Osteoblast (primary cell): ENCODE results near the gene B3GNT3. TPM values are rescaled to one million over a fixed set of nuclear protein-coding genes. Genes with fewer than 3 reads are reported as not detected.
A peak's percentile ranks its signal among the peaks of the same experiment; 100 is the strongest.

Experiments
- DNase-seq: peaks from one replicate; pipeline ENCODE4 v3.0.0; 2011; ENCODE audit warnings: low spot score, mixed read lengths; ENCODE audit not compliant: insufficient read length; ENCODE audit errors: missing footprints
- H2AFZ ChIP-seq: 2 replicates; pipeline ENCODE4 v1.6.0; 2011; ENCODE audit warnings: mild to moderate bottlenecking, low read length
- H3K27ac ChIP-seq: 2 replicates; pipeline ENCODE4 v1.5.1; 2011; ENCODE audit warnings: mild to moderate bottlenecking, low read depth, low read length, moderate library complexity
- H3K27me3 ChIP-seq: 2 replicates; pipeline ENCODE4 v1.6.0; 2012; ENCODE audit warnings: mild to moderate bottlenecking, control low read depth, inconsistent platforms, low read length, moderate library complexity; ENCODE audit not compliant: insufficient read depth
- H3K36me3 ChIP-seq: 2 replicates; pipeline ENCODE4 v1.5.1; 2011; ENCODE audit warnings: mild to moderate bottlenecking, low read length, control low read depth, moderate library complexity; ENCODE audit not compliant: insufficient read depth
- H3K4me1 ChIP-seq: 2 replicates; pipeline ENCODE4 v1.5.1; 2011; ENCODE audit warnings: mild to moderate bottlenecking, low read length, control low read depth, moderate library complexity; ENCODE audit not compliant: insufficient read depth
- H3K4me2 ChIP-seq: 2 replicates; pipeline ENCODE4 v1.6.0; 2011; ENCODE audit warnings: mild to moderate bottlenecking, low read length; ENCODE audit not compliant: insufficient read depth
- H3K4me3 ChIP-seq: fragments of 200-600 bp; sonication (generic); 3 replicates; pipeline ENCODE4 v1.5.1; 2012; ENCODE audit warnings: mild to moderate bottlenecking, low read length, inconsistent platforms; ENCODE audit not compliant: insufficient read depth
- H3K79me2 ChIP-seq: 2 replicates; pipeline ENCODE4 v1.6.0; 2012; ENCODE audit warnings: mild to moderate bottlenecking, low read length, control low read depth, inconsistent platforms; ENCODE audit not compliant: insufficient read depth
- H3K9me3 ChIP-seq: 2 replicates; pipeline ENCODE4 v1.5.1; 2011; ENCODE audit warnings: low read depth, low read length, control low read depth
- H4K20me1 ChIP-seq: 2 replicates; pipeline ENCODE4 v1.6.0; 2012; ENCODE audit warnings: mild to moderate bottlenecking, low read length, control low read depth; ENCODE audit not compliant: insufficient read depth
- total RNA-seq: library from RNA; depleted of rRNA; stranded (reverse); fragments of >200 nt; gene quantifications from 2 replicates; pipeline ENCODE4 v1.2.3, GENCODE V29; 2012
- TF ChIP-seq, protein P1 (sequence below): IDR thresholded peaks from 2 replicates; pipeline ENCODE4 v1.5.1; 2011; ENCODE audit warnings: mild to moderate bottlenecking, low read depth, low read length, moderate library complexity; ENCODE audit errors: extremely low read depth

The B3GNT3 gene
- total RNA-seq, 1 donor: not detected

DNA sequence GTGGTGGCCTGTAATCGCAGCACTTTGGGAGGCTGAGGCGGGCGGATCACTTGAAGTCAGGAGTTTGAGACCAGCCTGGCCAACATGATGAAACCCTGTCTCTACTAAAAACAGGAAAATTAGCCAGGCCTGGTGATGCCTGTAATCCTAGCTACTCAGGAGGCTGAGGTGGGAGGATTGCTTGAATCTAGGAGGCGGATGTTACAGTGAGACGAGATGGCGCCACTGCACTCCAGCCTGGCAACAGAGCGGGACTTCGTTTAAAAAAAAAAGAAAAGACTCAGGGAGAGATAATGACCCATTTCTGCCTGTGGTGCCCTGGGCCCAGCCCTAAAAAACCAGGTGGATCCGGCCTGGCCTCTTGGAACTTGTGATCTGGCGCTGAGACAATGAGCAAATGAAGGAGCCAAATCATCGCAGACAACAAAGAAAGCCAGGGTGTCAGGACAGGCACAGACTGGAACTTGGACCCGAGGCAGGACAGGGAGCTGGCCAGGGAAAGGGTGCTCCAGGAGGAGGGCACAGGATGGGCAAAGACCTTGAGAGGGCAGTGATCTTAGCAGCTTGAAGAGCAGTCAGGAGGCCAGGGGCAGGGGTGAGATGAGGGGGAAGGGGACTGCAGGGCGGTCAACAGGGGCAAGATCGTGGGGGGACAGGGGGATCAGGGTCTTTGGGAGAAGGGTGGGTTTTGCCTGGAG is 53.8 kb downstream of the B3GNT3 start:
- Histone ChIP-seq H3K9me3 (no peaks in the 10 kb centered on the region), H3K4me1 (peaks cover 9% of the 10 kb centered on the region), H2AFZ (no peak overlapping the region), H3K36me3 (no peaks in the 10 kb centered on the region), H3K4me3 (no peak overlapping the region), H3K79me2 (no peaks in the 10 kb centered on the region), H3K27me3 (no peaks in the 10 kb centered on the region), H4K20me1 (no peaks in the 10 kb centered on the region), H3K27ac (no peak overlapping the region), H3K4me2 (no peak overlapping the region)
- peak; percentile 35 for DNase-seq
- TF ChIP-seq, protein P1, sequence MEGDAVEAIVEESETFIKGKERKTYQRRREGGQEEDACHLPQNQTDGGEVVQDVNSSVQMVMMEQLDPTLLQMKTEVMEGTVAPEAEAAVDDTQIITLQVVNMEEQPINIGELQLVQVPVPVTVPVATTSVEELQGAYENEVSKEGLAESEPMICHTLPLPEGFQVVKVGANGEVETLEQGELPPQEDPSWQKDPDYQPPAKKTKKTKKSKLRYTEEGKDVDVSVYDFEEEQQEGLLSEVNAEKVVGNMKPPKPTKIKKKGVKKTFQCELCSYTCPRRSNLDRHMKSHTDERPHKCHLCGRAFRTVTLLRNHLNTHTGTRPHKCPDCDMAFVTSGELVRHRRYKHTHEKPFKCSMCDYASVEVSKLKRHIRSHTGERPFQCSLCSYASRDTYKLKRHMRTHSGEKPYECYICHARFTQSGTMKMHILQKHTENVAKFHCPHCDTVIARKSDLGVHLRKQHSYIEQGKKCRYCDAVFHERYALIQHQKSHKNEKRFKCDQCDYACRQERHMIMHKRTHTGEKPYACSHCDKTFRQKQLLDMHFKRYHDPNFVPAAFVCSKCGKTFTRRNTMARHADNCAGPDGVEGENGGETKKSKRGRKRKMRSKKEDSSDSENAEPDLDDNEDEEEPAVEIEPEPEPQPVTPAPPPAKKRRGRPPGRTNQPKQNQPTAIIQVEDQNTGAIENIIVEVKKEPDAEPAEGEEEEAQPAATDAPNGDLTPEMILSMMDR: no peak

DNA sequence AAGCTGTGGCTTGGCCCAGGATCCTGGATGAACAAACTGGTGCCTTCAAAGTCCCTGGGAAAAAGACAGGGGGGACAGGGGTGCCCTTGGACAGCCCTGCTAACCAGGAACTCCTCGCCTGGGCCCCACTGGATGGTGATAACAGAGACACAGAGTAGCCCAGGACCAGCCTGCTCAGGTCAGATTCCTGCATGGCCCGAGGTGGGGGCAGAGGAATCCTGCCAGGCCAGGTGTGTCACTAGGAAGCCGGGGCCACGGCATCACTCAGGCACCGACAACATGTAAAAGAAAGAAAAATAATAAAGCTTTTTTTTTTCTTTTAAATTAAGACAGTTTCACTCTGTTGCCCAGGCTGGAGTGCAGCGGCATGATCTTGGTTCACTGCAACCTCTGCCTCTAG is 59.1 kb downstream of the B3GNT3 start:
- no peaks in the 10 kb centered on the region for H3K79me2 ChIP-seq
- no peaks in the 10 kb centered on the region for H3K36me3 ChIP-seq
- H3K9me3 ChIP-seq: no peaks in the 10 kb centered on the region
- TF ChIP-seq, protein P1: no peak
- H3K27ac ChIP-seq: no peak overlapping the region
- no peak overlapping the region for H3K4me3 ChIP-seq
- H2AFZ ChIP-seq: no peak overlapping the region
- no peak overlapping the region for H3K4me2 ChIP-seq
- H3K4me1 ChIP-seq: peaks cover 6% of the 10 kb centered on the region
- H3K27me3 ChIP-seq: no peaks in the 10 kb centered on the region
- DNase-seq: peak; percentile 17
- no peaks in the 10 kb centered on the region for H4K20me1 ChIP-seq

DNA sequence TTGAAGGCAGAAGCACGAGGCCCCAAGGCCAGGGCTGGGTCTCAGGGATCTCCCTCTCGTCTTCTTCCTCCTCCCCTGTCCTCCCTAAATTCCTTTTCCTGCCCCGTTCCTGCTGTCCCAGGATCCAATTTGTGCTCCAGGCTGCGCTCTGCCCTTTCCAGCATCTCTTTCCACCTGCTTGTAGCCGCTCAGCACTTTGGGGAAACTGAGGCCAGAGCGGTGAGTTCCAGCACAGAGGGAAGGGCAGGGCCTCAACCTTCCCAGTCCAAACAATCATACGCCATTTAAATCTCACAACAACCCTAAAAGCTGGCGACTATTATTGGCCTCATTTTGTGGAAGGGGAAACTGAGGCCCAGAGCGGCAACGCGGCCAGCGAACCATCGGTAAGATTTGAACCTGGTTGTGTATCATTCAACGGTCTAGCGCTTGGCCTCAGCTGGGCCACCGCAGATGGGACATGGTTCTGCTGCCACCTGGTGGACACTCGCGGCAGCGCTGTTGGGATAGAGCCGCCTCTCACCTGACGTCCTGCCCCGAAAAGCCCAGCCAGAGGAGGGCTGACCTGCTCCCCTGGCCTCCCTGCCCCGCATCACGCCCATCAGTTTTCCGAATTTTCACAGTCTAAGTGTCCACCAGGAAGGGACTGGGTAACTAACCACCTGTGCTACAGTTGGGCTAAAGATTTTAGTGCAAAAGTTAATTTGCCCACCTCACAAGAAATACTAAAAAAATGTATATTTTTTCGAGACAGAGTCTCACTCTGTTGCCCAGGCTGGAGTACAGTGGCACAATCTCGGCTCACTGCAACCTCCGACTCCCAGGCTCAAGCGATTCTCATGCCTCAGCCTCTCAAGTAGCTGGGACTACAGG is 60.6 kb downstream of the B3GNT3 start:
- peaks cover 5% of the 10 kb centered on the region for H4K20me1 ChIP-seq
- TF ChIP-seq, protein P1: peak; percentile 90
- H3K4me2 ChIP-seq: no peak overlapping the region
- no peak overlapping the region for H3K4me3 ChIP-seq
- peak; percentile 96 for DNase-seq
- H3K27me3 ChIP-seq: no peaks in the 10 kb centered on the region
- H3K79me2 ChIP-seq: peaks cover 9% of the 10 kb centered on the region
- H3K36me3 ChIP-seq: no peaks in the 10 kb centered on the region
- no peaks in the 10 kb centered on the region for H3K9me3 ChIP-seq
- H3K4me1 ChIP-seq: peaks cover 5% of the 10 kb centered on the region
- H2AFZ ChIP-seq: peak overlapping the region; percentile 23
- no peak overlapping the region for H3K27ac ChIP-seq
